Activated naive CD8-positive, alpha-beta T cell treated with anti-CD3 and anti-CD28 coated beads for 36 hours (primary cell): Measurements from ENCODE around the gene PELI3. TPM values are rescaled to one million over a fixed set of nuclear protein-coding genes. Genes with fewer than 3 reads are reported as not detected.

Source experiments
- DNase-seq: peaks from one replicate; pipeline ENCODE4 v3.0.0; 2021
- H3K27ac Mint-ChIP-seq: one replicate; pipeline ENCODE4 v1.8.0; 2022; ENCODE audit warnings: mild to moderate bottlenecking, moderate library complexity, mixed read lengths
- H3K27me3 Mint-ChIP-seq: one replicate; pipeline ENCODE4 v1.8.0; 2022; ENCODE audit warnings: mild to moderate bottlenecking, mixed read lengths
- H3K36me3 Mint-ChIP-seq: one replicate; pipeline ENCODE4 v1.8.0; 2021; ENCODE audit warnings: mild to moderate bottlenecking, mixed read lengths
- H3K4me1 Mint-ChIP-seq: one replicate; pipeline ENCODE4 v1.8.0; 2021; ENCODE audit warnings: mixed read lengths
- H3K4me3 Mint-ChIP-seq: one replicate; pipeline ENCODE4 v1.8.0; 2022; ENCODE audit warnings: mild to moderate bottlenecking, moderate library complexity, mixed read lengths
- H3K9me3 Mint-ChIP-seq: one replicate; pipeline ENCODE4 v1.8.0; 2022; ENCODE audit warnings: mixed read lengths
- total RNA-seq, 2 experiments: library from RNA; stranded (reverse); gene quantifications; one replicate each; pipeline ENCODE4 v1.2.3, GENCODE V29; 2021

PELI3 gene
- total RNA-seq, 2 experiments from 2014 or later = 5.8 to 6.4 TPM

- Mint-ChIP-seq H3K4me1 (no peaks in the 10 kb centered on the region), H3K9me3 (no peaks in the 10 kb centered on the region), H3K27ac (no peak overlapping the region), H3K27me3 (no peaks in the 10 kb centered on the region), H3K4me3 (no peak overlapping the region), H3K36me3 (peaks cover 14% of the 10 kb centered on the region)
- DNase-seq = no peak
Observed at GRCh38 chr11:66494935-66495334, 28.2 kb downstream of the PELI3 start.

GRCh38 chr11:66495401-66495854 is 28.7 kb downstream of the PELI3 start:
- no peaks in the 10 kb centered on the region for H3K9me3 Mint-ChIP-seq
- H3K27me3 Mint-ChIP-seq = no peaks in the 10 kb centered on the region
- no peak overlapping the region for H3K4me3 Mint-ChIP-seq
- H3K36me3 Mint-ChIP-seq = peaks cover 14% of the 10 kb centered on the region
- no peak overlapping the region for H3K27ac Mint-ChIP-seq
- no peaks in the 10 kb centered on the region for H3K4me1 Mint-ChIP-seq
- no peak for DNase-seq

- peaks cover 19% of the 10 kb centered on the region for H3K36me3 Mint-ChIP-seq
- no peak overlapping the region for H3K27ac Mint-ChIP-seq
- H3K27me3 Mint-ChIP-seq = no peaks in the 10 kb centered on the region
- no peak overlapping the region for H3K4me3 Mint-ChIP-seq
- no peaks in the 10 kb centered on the region for H3K9me3 Mint-ChIP-seq
- H3K4me1 Mint-ChIP-seq = no peaks in the 10 kb centered on the region
- DNase-seq = no peak
Observed at GRCh38 chr11:66497206-66497605, 30.5 kb downstream of the PELI3 start.

GRCh38 chr11:66498506-66498905 is 31.8 kb downstream of the PELI3 start:
- Mint-ChIP-seq H3K4me3 (no peak overlapping the region), H3K4me1 (no peaks in the 10 kb centered on the region), H3K9me3 (no peaks in the 10 kb centered on the region), H3K36me3 (peaks cover 16% of the 10 kb centered on the region), H3K27me3 (no peaks in the 10 kb centered on the region), H3K27ac (no peak overlapping the region)
- DNase-seq = no peak

- no peak for DNase-seq
- Mint-ChIP-seq H3K36me3 (peaks cover 7% of the 10 kb centered on the region), H3K27ac (no peak overlapping the region), H3K9me3 (no peaks in the 10 kb centered on the region), H3K27me3 (no peaks in the 10 kb centered on the region), H3K4me3 (no peak overlapping the region), H3K4me1 (no peaks in the 10 kb centered on the region)
Observed at GRCh38 chr11:66505276-66505816, 38.6 kb downstream of the PELI3 start.

GRCh38 chr11:66509131-66509561 is 42.4 kb downstream of the PELI3 start:
- no peak overlapping the region for H3K4me3 Mint-ChIP-seq
- peaks cover 9% of the 10 kb centered on the region for H3K4me1 Mint-ChIP-seq
- no peak for DNase-seq
- no peaks in the 10 kb centered on the region for H3K27me3 Mint-ChIP-seq
- no peaks in the 10 kb centered on the region for H3K9me3 Mint-ChIP-seq
- H3K27ac Mint-ChIP-seq = no peak overlapping the region
- H3K36me3 Mint-ChIP-seq = peaks cover 4% of the 10 kb centered on the region

GRCh38 chr11:66510271-66510989 is 43.7 kb downstream of the PELI3 start, which contains the start of gene BBS1:
Gene BBS1, plus strand, starts transcription at chr11:66510635. Its CDS starts 25 bp downstream, at chr11:66510660.
- Mint-ChIP-seq H3K4me3 (peak within 1 kb of the TSS; percentile 88), H3K4me1 (peaks cover 9% of the 10 kb centered on the region), H3K36me3 (peaks cover 4% of the 10 kb centered on the region), H3K27ac (peak within 1 kb of the TSS; percentile 25), H3K27me3 (no peaks in the 10 kb centered on the region), H3K9me3 (no peaks in the 10 kb centered on the region)
- peak; percentile 82 for DNase-seq

- Mint-ChIP-seq H3K27ac (peak overlapping the region; percentile 25), H3K9me3 (no peaks in the 10 kb centered on the region), H3K4me1 (peaks cover 9% of the 10 kb centered on the region), H3K27me3 (no peaks in the 10 kb centered on the region), H3K4me3 (peak overlapping the region; percentile 88), H3K36me3 (peaks cover 4% of the 10 kb centered on the region)
- DNase-seq = no peak
Observed at GRCh38 chr11:66510990-66511339, 44.3 kb downstream of the PELI3 start.

- H3K4me1 Mint-ChIP-seq = no peaks in the 10 kb centered on the region
- H3K27me3 Mint-ChIP-seq = no peaks in the 10 kb centered on the region
- peaks cover 16% of the 10 kb centered on the region for H3K36me3 Mint-ChIP-seq
- no peak overlapping the region for H3K27ac Mint-ChIP-seq
- no peak overlapping the region for H3K4me3 Mint-ChIP-seq
- no peak for DNase-seq
- no peaks in the 10 kb centered on the region for H3K9me3 Mint-ChIP-seq
Observed at GRCh38 chr11:66523611-66524010, 56.9 kb downstream of the PELI3 start.

- H3K27me3 Mint-ChIP-seq = no peaks in the 10 kb centered on the region
- H3K9me3 Mint-ChIP-seq = no peaks in the 10 kb centered on the region
- H3K27ac Mint-ChIP-seq = no peak overlapping the region
- no peak for DNase-seq
- no peak overlapping the region for H3K4me3 Mint-ChIP-seq
- H3K36me3 Mint-ChIP-seq = peaks cover 14% of the 10 kb centered on the region
- H3K4me1 Mint-ChIP-seq = no peaks in the 10 kb centered on the region
Observed at GRCh38 chr11:66524304-66525040, 57.8 kb downstream of the PELI3 start.

Other genes with a start within 250 kb of the PELI3 start
- gene KLC2, start 209.2 kb upstream of the PELI3 start, total RNA-seq = 10 to 100 TPM; 39.4 to 40.2 TPM
- 100 to 1,000 TPM in 1 of 2 experiments, 10 to 100 TPM in 1; 97.6 to 102 TPM for gene RAB1B, start 198.3 kb upstream of the PELI3 start, total RNA-seq
- 1 to 10 TPM; 1.9 to 2.2 TPM for gene CNIH2, start 188.7 kb upstream of the PELI3 start, total RNA-seq
- gene YIF1A, start 177.8 kb upstream of the PELI3 start, total RNA-seq = 10 to 100 TPM; 64.1 to 72.4 TPM
- gene TMEM151A, start 175.0 kb upstream of the PELI3 start, total RNA-seq = not detected
- gene CD248, start 149.9 kb upstream of the PELI3 start, total RNA-seq = 10 to 100 TPM; 11.0 to 11.9 TPM
- gene RIN1, start 130.5 kb upstream of the PELI3 start, total RNA-seq = 1 to 10 TPM; 1.5 to 1.6 TPM
- gene BRMS1, start 121.8 kb upstream of the PELI3 start, total RNA-seq = 10 to 100 TPM; 47.5 to 48.8 TPM
- gene B4GAT1, start 119.3 kb upstream of the PELI3 start, total RNA-seq = 10 to 100 TPM in 1 of 2 experiments, 1 to 10 TPM in 1; 9.5 to 10.0 TPM
- gene SLC29A2, start 95.1 kb upstream of the PELI3 start, total RNA-seq = 1 to 10 TPM; 8.1 to 9.0 TPM
- under 1 TPM in 1 of 2 experiments, not detected in 1; 0.16 TPM for gene NPAS4, start 45.9 kb upstream of the PELI3 start, total RNA-seq
- 100 to 1,000 TPM; 159 to 161 TPM for gene MRPL11, start 28.1 kb upstream of the PELI3 start, total RNA-seq
- 10 to 100 TPM; 70.7 to 75.3 TPM for gene DPP3, start 13.5 kb downstream of the PELI3 start, total RNA-seq
- gene BBS1, start 43.7 kb downstream of the PELI3 start, total RNA-seq = 10 to 100 TPM in 1 of 2 experiments, 1 to 10 TPM in 1; 7.7 to 13.1 TPM
- gene ZDHHC24, start 79.1 kb downstream of the PELI3 start, total RNA-seq = 10 to 100 TPM in 1 of 2 experiments, 1 to 10 TPM in 1; 9.6 to 10.3 TPM
- under 1 TPM; 0.06 to 0.12 TPM for gene ACTN3, start 80.0 kb downstream of the PELI3 start, total RNA-seq
- gene CTSF, start 101.7 kb downstream of the PELI3 start, total RNA-seq = 1 to 10 TPM; 1.2 to 1.4 TPM
- under 1 TPM; 0.16 to 0.23 TPM for gene CCDC87, start 126.2 kb downstream of the PELI3 start, total RNA-seq
- gene CCS, start 126.3 kb downstream of the PELI3 start, total RNA-seq = 10 to 100 TPM; 19.7 to 20.9 TPM
- 100 to 1,000 TPM; 157 to 162 TPM for gene RBM14, start 149.7 kb downstream of the PELI3 start, total RNA-seq
- 100 to 1,000 TPM; 134 to 140 TPM for gene RBM4, start 171.8 kb downstream of the PELI3 start, total RNA-seq
- gene RBM4B, start 211.0 kb downstream of the PELI3 start, total RNA-seq = 10 to 100 TPM; 12.2 to 15.5 TPM